Keratinocyte (primary cell): ENCODE data around the gene SCTR. TPM values are rescaled to one million over a fixed set of nuclear protein-coding genes. Genes with fewer than 3 reads are reported as not detected.

Experiments
- DNase-seq: peaks from one replicate; pipeline ENCODE4 v3.0.0-alpha.2; 2011; ENCODE audit warnings: low read depth, missing footprints, low spot score
- FAIRE-seq: peaks from 2 replicates; lab custom pipeline; 2011; peaks lifted over from hg19 to GRCh38; lab: Jason Lieb, UNC
- H2AFZ ChIP-seq: 2 replicates; pipeline ENCODE4 v1.6.0; 2012; ENCODE audit warnings: low read length, control low read depth, inconsistent platforms; ENCODE audit not compliant: control insufficient read depth
- H3K27ac ChIP-seq: 2 replicates; pipeline ENCODE4 v1.5.1; 2011; ENCODE audit warnings: low read length; ENCODE audit not compliant: control insufficient read depth, insufficient read depth
- H3K27me3 ChIP-seq: 3 replicates; pipeline ENCODE4 v1.6.0; 2011; ENCODE audit warnings: low read length; ENCODE audit not compliant: control insufficient read depth, insufficient read depth; ENCODE audit errors: extremely low read depth
- H3K36me3 ChIP-seq, 2 experiments: 2 replicates in 1 of 2; 3 replicates in 1 of 2; pipeline ENCODE4 v1.5.1; 2011; ENCODE audit warnings: low read length in 2 of 2, mild to moderate bottlenecking in 1 of 2; ENCODE audit not compliant: control insufficient read depth in 2 of 2, insufficient read depth in 2 of 2; ENCODE audit errors: extremely low read depth in 1 of 2
- H3K4me1 ChIP-seq: 3 replicates; pipeline ENCODE4 v1.5.1; 2011; ENCODE audit warnings: low read length; ENCODE audit not compliant: control insufficient read depth, insufficient read depth; ENCODE audit errors: extremely low read depth
- H3K4me2 ChIP-seq: 3 replicates; pipeline ENCODE4 v1.6.0; 2011; ENCODE audit warnings: low read depth, low read length; ENCODE audit not compliant: control insufficient read depth, insufficient read depth; ENCODE audit errors: extremely low read depth
- H3K4me3 ChIP-seq, 3 experiments: fragments of 200-600 bp in 1 of 3; sonication (generic) in 1 of 3; 2 replicates in 2 of 3; 3 replicates in 1 of 3; pipeline ENCODE4 v1.5.1; 2011 to 2016; ENCODE audit warnings: low read length in 3 of 3, mild to moderate bottlenecking in 3 of 3, control low read depth in 2 of 3, inconsistent platforms in 1 of 3, low read depth in 1 of 3, mixed read lengths in 1 of 3, mixed run types in 1 of 3, moderate library complexity in 1 of 3; ENCODE audit not compliant: control insufficient read depth in 2 of 3, insufficient read depth in 2 of 3; ENCODE audit errors: extremely low read depth in 1 of 3
- H3K79me2 ChIP-seq: 2 replicates; pipeline ENCODE4 v1.6.0; 2012; ENCODE audit warnings: low read length; ENCODE audit not compliant: control insufficient read depth, insufficient read depth
- H3K9ac ChIP-seq: 3 replicates; pipeline ENCODE4 v1.6.0; 2011; ENCODE audit warnings: low read length; ENCODE audit not compliant: control insufficient read depth, insufficient read depth; ENCODE audit errors: extremely low read depth
- H3K9me1 ChIP-seq: 3 replicates; pipeline ENCODE4 v1.6.0; 2011; ENCODE audit warnings: low read length; ENCODE audit not compliant: control insufficient read depth, insufficient read depth; ENCODE audit errors: extremely low read depth
- H3K9me3 ChIP-seq: 2 replicates; pipeline ENCODE4 v1.5.1; 2012; ENCODE audit warnings: low read depth, low read length; ENCODE audit not compliant: control insufficient read depth
- H4K20me1 ChIP-seq: 3 replicates; pipeline ENCODE4 v1.6.0; 2011; ENCODE audit warnings: low read length; ENCODE audit not compliant: control insufficient read depth, insufficient read depth; ENCODE audit errors: extremely low read depth
- EZH2 ChIP-seq: IDR thresholded peaks from one replicate; pipeline ENCODE4 v1.6.1; 2012; ENCODE audit warnings: inconsistent platforms, mild to moderate bottlenecking, low read length, moderate library complexity
- dilution Hi-C: fragments of 300-500 bp; cut with MboI; formaldehyde crosslinking; loops from one replicate; pipeline ENCODE4 v1.7.0; 2020; ENCODE audit warnings: low sequenced_read_pairs; ENCODE audit not compliant: extremely low pct_ligation_motif_present
- polyA plus RNA-seq, 5 experiments: library from polyadenylated mRNA; depleted of rRNA in 3 of 5; stranded (reverse) in 3 of 5; stranded (forward) in 1 of 5; unstranded in 1 of 5; fragments of >200 nt; gene quantifications; 1 replicate in 1 of 5; 2 replicates in 3 of 5; 3 replicates in 1 of 5; pipeline versions ENCODE4 v1.2.1 to v1.2.3, GENCODE V29; 2011 to 2012; ENCODE audit warnings: missing spikeins in 2 of 5, low read depth in 1 of 5, low replicate concordance in 1 of 5
- TF ChIP-seq, protein P1 (sequence below), 3 experiments: IDR thresholded peaks in 1 of 3; conservative IDR thresholded peaks in 1 of 3; optimal IDR thresholded peaks in 1 of 3; 2 replicates in 2 of 3; 3 replicates in 1 of 3; pipeline versions ENCODE3 to v1.5.1; 2011; ENCODE audit warnings: low read length in 3 of 3, mild to moderate bottlenecking in 3 of 3, moderate library complexity in 2 of 3, control low read depth in 1 of 3, inconsistent platforms in 1 of 3; ENCODE audit not compliant: insufficient read depth in 2 of 3; ENCODE audit errors: extremely low read depth in 1 of 3

SCTR gene
- polyA plus RNA-seq, 1 donor (not counting 4 experiments of a cell fraction or from before 2014, with no cell fraction given) = not detected

DNA sequence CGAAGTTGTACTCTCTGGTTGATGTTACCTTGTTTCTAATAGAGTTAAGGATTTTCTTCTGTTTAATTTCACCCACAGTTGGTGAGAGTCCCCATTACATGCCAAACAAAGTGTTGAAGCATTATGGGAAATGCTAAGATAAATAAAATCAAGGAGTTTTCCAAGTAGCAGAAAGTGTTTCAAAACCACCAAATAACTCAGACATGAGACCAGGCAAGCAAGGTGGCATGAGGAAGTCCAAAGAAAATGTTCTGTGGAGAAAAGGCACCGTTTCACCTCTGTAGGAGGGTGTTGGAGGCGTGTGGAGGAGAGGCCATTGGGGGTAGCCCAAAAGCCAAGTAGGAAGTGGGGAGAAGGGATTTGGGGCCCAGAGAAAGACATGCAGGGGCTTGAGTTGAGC is 28.6 kb upstream of the SCTR start:
- no peak for FAIRE-seq
- Histone ChIP-seq H3K4me3 (no peak overlapping the region), H2AFZ (no peak overlapping the region), H3K9me3 (no peaks in the 10 kb centered on the region), H3K9me1 (no peaks in the 10 kb centered on the region), H3K4me2 (no peak overlapping the region), H3K79me2 (no peaks in the 10 kb centered on the region), H3K36me3 (no peaks in the 10 kb centered on the region), H3K27ac (no peak overlapping the region), H3K27me3 (peaks cover 5% of the 10 kb centered on the region), H3K9ac (no peak overlapping the region), H3K4me1 (no peaks in the 10 kb centered on the region), H4K20me1 (no peaks in the 10 kb centered on the region)
- dilution Hi-C loops = no loop called here
- TF ChIP-seq, protein P1, sequence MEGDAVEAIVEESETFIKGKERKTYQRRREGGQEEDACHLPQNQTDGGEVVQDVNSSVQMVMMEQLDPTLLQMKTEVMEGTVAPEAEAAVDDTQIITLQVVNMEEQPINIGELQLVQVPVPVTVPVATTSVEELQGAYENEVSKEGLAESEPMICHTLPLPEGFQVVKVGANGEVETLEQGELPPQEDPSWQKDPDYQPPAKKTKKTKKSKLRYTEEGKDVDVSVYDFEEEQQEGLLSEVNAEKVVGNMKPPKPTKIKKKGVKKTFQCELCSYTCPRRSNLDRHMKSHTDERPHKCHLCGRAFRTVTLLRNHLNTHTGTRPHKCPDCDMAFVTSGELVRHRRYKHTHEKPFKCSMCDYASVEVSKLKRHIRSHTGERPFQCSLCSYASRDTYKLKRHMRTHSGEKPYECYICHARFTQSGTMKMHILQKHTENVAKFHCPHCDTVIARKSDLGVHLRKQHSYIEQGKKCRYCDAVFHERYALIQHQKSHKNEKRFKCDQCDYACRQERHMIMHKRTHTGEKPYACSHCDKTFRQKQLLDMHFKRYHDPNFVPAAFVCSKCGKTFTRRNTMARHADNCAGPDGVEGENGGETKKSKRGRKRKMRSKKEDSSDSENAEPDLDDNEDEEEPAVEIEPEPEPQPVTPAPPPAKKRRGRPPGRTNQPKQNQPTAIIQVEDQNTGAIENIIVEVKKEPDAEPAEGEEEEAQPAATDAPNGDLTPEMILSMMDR (optimal IDR thresholded peaks at IDR 0.05 in 1 of 3, IDR thresholded peaks at IDR 0.05 in 1 of 3, conservative IDR thresholded peaks at IDR 0.05 in 1 of 3; ENCODE audit: extremely low read depth in 1 of 3, insufficient read depth in 2 of 3, low read length in 3 of 3) = no peak
- TF ChIP-seq EZH2 = no peak
- DNase-seq = no peak

DNA sequence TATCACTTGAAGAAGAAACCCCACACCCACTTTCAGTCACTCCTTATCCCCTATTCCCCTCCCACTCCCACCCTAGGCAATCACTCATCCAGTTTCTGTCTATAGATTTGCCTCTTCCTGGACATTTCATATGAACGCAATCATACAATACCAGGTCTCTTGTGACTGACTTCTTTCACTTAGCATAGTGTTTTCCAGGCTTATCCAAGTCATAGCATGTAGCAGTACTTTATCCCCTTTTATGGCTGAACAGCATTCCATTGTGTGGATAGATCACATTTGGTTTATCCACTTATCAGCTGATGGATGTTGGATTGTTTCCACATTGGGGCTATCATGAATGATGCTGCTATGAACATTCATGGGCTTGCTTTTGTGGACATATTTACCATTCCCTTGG is 26.6 kb upstream of the SCTR start:
- FAIRE-seq (no peak), DNase-seq (no peak)
- Histone ChIP-seq H2AFZ (no peak overlapping the region), H3K27me3 (peaks cover 13% of the 10 kb centered on the region), H3K9me1 (no peaks in the 10 kb centered on the region), H3K9ac (no peak overlapping the region), H3K27ac (no peak overlapping the region), H3K9me3 (no peaks in the 10 kb centered on the region), H3K4me2 (no peak overlapping the region), H4K20me1 (no peaks in the 10 kb centered on the region), H3K79me2 (no peaks in the 10 kb centered on the region), H3K4me3 (no peak overlapping the region), H3K4me1 (no peaks in the 10 kb centered on the region), H3K36me3 (no peaks in the 10 kb centered on the region)
- dilution Hi-C loops = no loop called here
- no peak for TF ChIP-seq EZH2
- TF ChIP-seq, protein P1 (optimal IDR thresholded peaks at IDR 0.05 in 1 of 3, IDR thresholded peaks at IDR 0.05 in 1 of 3, conservative IDR thresholded peaks at IDR 0.05 in 1 of 3; ENCODE audit: extremely low read depth in 1 of 3, insufficient read depth in 2 of 3, low read length in 3 of 3) = no peak
